Measurements from ENCODE around the gene KRT27.
"Not testable (repeated sequence)": the region's sequence is repeated elsewhere in the genome, so short reads cannot be mapped to it uniquely, and the experiment has no call there.

KRT27 gene

GRCh38 chr17:40782450-40782849, at the start of gene KRT27:
Gene KRT27, minus strand, starts transcription at chr17:40782550. Its CDS starts 57 bp downstream, at chr17:40782493.
- no peak for DNase-seq

GRCh38 chr17:40830085-40830776, 47.9 kb upstream of the KRT27 start:
- DNase-seq = no peak

- DNase-seq = no peak
These were observed 46.2 kb upstream of the KRT27 start for GRCh38 chr17:40828454-40829044.

GRCh38 chr17:40827746-40828453, 45.5 kb upstream of the KRT27 start:
- no peak for DNase-seq

- no peak for DNase-seq
These were observed 43.2 kb upstream of the KRT27 start for GRCh38 chr17:40825599-40825998.

GRCh38 chr17:40824015-40824832, 41.9 kb upstream of the KRT27 start:
- no peak for DNase-seq

GRCh38 chr17:40822132-40822812, 39.9 kb upstream of the KRT27 start, which contains the start of gene KRT10:
Gene KRT10, minus strand, starts transcription at chr17:40822614. Its CDS starts 29 bp downstream, at chr17:40822585.
- DNase-seq = no peak

- DNase-seq = no peak
These were observed 39.2 kb upstream of the KRT27 start for GRCh38 chr17:40821536-40821935.

GRCh38 chr17:40820228-40820838, 38.0 kb upstream of the KRT27 start:
- no peak for DNase-seq

- DNase-seq = no peak
These were observed 37.3 kb upstream of the KRT27 start for GRCh38 chr17:40819528-40820125.

- DNase-seq = peak; percentile 75 to 87 (median 79)
These were observed 36.6 kb upstream of the KRT27 start for GRCh38 chr17:40818733-40819527.

GRCh38 chr17:40818343-40818732, 36.0 kb upstream of the KRT27 start:
- no peak for DNase-seq

GRCh38 chr17:40817103-40817682, 34.8 kb upstream of the KRT27 start:
- no peak for DNase-seq

- no peak for DNase-seq
These were observed 34.2 kb upstream of the KRT27 start for GRCh38 chr17:40816569-40816968.

GRCh38 chr17:40815381-40815780, 33.0 kb upstream of the KRT27 start:
- no peak for DNase-seq

- DNase-seq = not testable (repeated sequence)
These were observed 32.3 kb upstream of the KRT27 start for GRCh38 chr17:40814657-40815056.

- DNase-seq = no peak
These were observed 31.5 kb upstream of the KRT27 start for GRCh38 chr17:40813804-40814203.

- DNase-seq = no peak
These were observed 30.3 kb upstream of the KRT27 start for GRCh38 chr17:40812639-40813038.

GRCh38 chr17:40810494-40810893, 28.1 kb upstream of the KRT27 start:
- no peak for DNase-seq

GRCh38 chr17:40809721-40810421, 27.5 kb upstream of the KRT27 start:
- DNase-seq = no peak

All from stimulated activated naive CD4-positive, alpha-beta T cell (primary cell).